ENCODE data around the gene C1QTNF4.

C1QTNF4 gene

DNA sequence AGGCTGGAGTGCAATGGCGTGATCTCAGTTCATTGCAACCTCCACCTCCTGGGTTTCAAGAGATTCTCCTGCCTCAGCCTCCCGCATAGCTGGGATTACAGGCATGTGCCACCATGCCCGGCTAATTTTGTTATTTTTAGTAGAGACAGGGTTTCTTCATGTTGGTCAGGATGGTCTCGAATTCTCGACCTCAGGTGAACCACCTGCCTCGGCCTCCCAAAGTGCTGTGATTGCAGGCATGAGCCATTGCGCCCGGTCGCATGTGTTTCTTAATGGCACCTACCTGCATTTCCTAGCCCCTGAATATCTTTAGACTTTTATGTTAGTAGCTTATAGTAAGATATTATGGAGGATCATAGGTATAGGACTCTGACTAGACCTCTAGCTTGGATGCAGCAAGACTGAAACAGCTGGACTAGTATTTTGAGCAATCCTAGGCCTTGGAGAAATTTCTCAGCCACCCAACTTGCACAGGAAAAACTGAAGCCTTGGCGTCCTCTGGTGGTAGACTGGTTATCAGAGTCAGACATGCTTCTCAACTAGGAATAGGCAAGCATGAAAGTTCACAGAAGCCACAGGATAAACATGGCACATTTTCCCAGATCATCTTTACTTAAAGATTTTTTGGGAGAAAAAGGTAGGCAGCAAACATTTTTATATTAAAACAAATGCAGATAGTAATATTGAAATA, 22.7 kb upstream of the C1QTNF4 start:
- Histone ChIP-seq H3K4me1 (ENCODE audit: control insufficient read depth, insufficient read depth, low read length, unreplicated experiment) (peaks cover 5% of the 10 kb centered on the region), H3K27me3 (ENCODE audit: insufficient read depth, low read length) (no peaks in the 10 kb centered on the region), H3K4me3 (ENCODE audit: low read depth, low read length) (no peak overlapping the region), H3K36me3 (ENCODE audit: insufficient read depth, low read length) (peaks cover 14% of the 10 kb centered on the region; the same call in 1 of the 2 replicates), H2AFZ (ENCODE audit: low read length, unreplicated experiment) (no peak overlapping the region), H3K27ac (ENCODE audit: low read depth, low read length) (no peak overlapping the region), H3K79me2 (ENCODE audit: control insufficient read depth, insufficient read depth, low read length, unreplicated experiment) (no peaks in the 10 kb centered on the region)

DNA sequence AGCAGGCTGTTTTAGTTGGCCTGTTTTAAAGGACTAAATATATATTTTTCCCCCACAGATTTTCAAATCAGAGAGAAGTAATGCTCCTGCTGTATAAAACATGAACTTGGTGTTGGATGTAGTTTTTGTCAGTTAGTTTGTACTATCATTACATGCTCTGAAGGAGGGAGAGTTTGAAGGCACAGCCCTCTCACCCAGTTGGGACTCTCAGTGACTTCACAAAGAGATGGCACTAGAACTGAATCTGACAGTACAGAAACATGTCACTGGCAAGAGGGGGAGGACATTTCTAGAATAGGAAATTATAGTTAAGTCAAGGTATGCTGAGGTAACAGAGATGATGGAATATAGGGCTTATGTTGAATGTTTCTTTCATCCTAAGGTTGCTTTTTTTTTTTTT, 21.0 kb upstream of the C1QTNF4 start:
- Histone ChIP-seq H3K36me3 (ENCODE audit: insufficient read depth, low read length) (0 out of 2 replicates have a peak, but pooled peaks cover 6% of the 10 kb centered on the region), H2AFZ (ENCODE audit: low read length, unreplicated experiment) (no peak overlapping the region), H3K27me3 (ENCODE audit: insufficient read depth, low read length) (no peaks in the 10 kb centered on the region), H3K27ac (ENCODE audit: low read depth, low read length) (no peak overlapping the region), H3K79me2 (ENCODE audit: control insufficient read depth, insufficient read depth, low read length, unreplicated experiment) (no peaks in the 10 kb centered on the region), H3K4me3 (ENCODE audit: low read depth, low read length) (no peak overlapping the region), H3K4me1 (ENCODE audit: control insufficient read depth, insufficient read depth, low read length, unreplicated experiment) (peaks cover 5% of the 10 kb centered on the region)

DNA sequence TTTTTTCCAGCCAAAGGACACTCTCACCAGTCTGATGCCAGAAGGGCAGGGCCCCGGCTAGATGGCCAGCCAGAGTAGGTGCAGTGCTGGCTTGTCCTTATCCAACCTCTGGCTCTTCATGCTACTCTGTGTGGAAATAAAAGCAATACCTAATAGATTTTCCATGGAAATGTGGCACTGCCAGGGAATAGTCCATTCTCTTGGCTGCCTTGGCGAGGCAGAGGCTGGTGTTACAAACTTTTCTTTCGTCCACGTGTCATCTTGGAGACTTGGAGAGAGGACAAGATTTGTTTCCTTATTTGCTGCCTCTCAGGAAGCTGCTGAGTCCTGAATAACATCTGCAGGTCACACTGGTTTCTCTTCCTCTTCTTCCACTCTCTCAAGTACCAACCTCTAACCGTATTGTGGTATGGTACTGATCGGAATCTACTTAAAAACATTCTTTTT, 17.2 kb upstream of the C1QTNF4 start:
- Histone ChIP-seq H3K4me1 (ENCODE audit: control insufficient read depth, insufficient read depth, low read length, unreplicated experiment) (peaks cover 20% of the 10 kb centered on the region), H3K79me2 (ENCODE audit: control insufficient read depth, insufficient read depth, low read length, unreplicated experiment) (no peaks in the 10 kb centered on the region), H3K27ac (ENCODE audit: low read depth, low read length) (no peak overlapping the region), H3K4me3 (ENCODE audit: low read depth, low read length) (no peak overlapping the region), H3K36me3 (ENCODE audit: insufficient read depth, low read length) (no peaks in the 10 kb centered on the region), H2AFZ (ENCODE audit: low read length, unreplicated experiment) (no peak overlapping the region), H3K27me3 (ENCODE audit: insufficient read depth, low read length) (no peaks in the 10 kb centered on the region)

DNA sequence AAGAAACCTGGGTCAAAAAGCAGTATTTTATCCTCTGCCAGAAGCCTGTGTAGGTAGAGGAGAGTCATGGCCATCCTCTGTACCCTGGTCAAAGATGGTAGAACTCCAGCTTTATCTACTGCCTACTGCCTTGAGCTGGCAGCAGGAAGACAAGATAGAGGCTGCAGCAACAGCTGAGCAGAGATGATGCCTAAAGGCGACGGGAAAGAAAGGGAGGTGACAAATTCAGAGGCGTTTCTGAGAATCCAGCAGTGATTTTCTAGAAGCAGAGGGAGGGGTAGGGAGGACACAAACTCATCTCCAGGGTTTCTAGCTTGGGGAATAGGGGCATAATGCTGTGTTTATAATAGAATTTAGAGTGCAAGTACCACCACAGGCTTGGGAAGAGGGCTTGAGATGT, 15.5 kb upstream of the C1QTNF4 start:
- Histone ChIP-seq H3K27ac (ENCODE audit: low read depth, low read length) (no peak overlapping the region), H3K4me1 (ENCODE audit: control insufficient read depth, insufficient read depth, low read length, unreplicated experiment) (peaks cover 23% of the 10 kb centered on the region), H3K36me3 (ENCODE audit: insufficient read depth, low read length) (no peaks in the 10 kb centered on the region), H3K27me3 (ENCODE audit: insufficient read depth, low read length) (no peaks in the 10 kb centered on the region), H3K79me2 (ENCODE audit: control insufficient read depth, insufficient read depth, low read length, unreplicated experiment) (no peaks in the 10 kb centered on the region), H3K4me3 (ENCODE audit: low read depth, low read length) (no peak overlapping the region), H2AFZ (ENCODE audit: low read length, unreplicated experiment) (no peak overlapping the region)

DNA sequence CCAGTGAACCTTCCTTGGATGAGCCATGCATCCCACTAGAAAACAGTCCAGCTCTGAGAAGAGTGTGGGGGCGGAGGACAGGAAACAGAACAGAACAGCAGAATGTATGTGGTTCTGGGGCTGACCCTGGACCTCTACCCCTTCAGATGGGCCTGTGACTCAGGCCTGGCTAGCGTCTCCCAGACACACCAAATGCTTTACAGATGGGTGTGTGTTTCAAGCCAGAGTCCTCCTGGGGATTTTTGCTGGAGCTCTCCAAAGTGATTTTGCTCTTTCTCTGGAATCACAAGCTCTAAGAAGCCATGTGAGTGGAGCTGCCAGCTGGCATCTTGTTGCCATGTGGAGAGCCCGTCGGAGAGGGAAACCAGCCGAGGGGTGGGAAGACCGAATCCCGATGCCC, 13.2 kb upstream of the C1QTNF4 start:
- peaks cover 23% of the 10 kb centered on the region for H3K4me1 ChIP-seq (ENCODE audit: control insufficient read depth, insufficient read depth, low read length, unreplicated experiment)
- no peaks in the 10 kb centered on the region for H3K27me3 ChIP-seq (ENCODE audit: insufficient read depth, low read length)
- peak overlapping the region; percentile 35 for H3K4me3 ChIP-seq (ENCODE audit: low read depth, low read length)
- H2AFZ ChIP-seq (ENCODE audit: low read length, unreplicated experiment) = no peak overlapping the region
- no peaks in the 10 kb centered on the region for H3K36me3 ChIP-seq (ENCODE audit: insufficient read depth, low read length)
- no peaks in the 10 kb centered on the region for H3K79me2 ChIP-seq (ENCODE audit: control insufficient read depth, insufficient read depth, low read length, unreplicated experiment)
- H3K27ac ChIP-seq (ENCODE audit: low read depth, low read length) = peak overlapping the region; percentile 48

DNA sequence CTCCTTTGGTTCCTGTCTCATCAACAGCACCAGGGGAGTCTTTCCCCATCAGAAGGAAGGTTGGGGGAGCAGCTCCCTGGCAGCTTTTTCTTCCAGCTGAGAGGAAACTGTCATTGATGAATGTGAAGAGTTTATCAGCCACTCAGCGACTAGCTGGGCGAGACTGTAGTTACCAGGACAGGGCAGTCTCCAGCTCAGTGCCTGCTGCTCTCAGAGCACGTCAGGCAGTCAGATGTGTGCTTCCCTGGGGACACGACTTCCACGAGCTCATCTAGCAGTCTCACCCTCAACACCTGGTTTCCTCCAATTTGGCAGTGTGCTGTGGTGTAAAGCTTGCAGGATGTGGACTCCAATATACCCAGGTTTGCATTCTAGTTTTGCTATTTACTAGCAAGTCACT, 12.5 kb upstream of the C1QTNF4 start:
- Histone ChIP-seq H3K36me3 (ENCODE audit: insufficient read depth, low read length) (no peaks in the 10 kb centered on the region), H3K27me3 (ENCODE audit: insufficient read depth, low read length) (no peaks in the 10 kb centered on the region), H3K27ac (ENCODE audit: low read depth, low read length) (peak overlapping the region; percentile 48), H3K4me1 (ENCODE audit: control insufficient read depth, insufficient read depth, low read length, unreplicated experiment) (peaks cover 23% of the 10 kb centered on the region), H2AFZ (ENCODE audit: low read length, unreplicated experiment) (no peak overlapping the region), H3K4me3 (ENCODE audit: low read depth, low read length) (peak overlapping the region; percentile 21; the same call in 1 of the 2 replicates), H3K79me2 (ENCODE audit: control insufficient read depth, insufficient read depth, low read length, unreplicated experiment) (no peaks in the 10 kb centered on the region)

DNA sequence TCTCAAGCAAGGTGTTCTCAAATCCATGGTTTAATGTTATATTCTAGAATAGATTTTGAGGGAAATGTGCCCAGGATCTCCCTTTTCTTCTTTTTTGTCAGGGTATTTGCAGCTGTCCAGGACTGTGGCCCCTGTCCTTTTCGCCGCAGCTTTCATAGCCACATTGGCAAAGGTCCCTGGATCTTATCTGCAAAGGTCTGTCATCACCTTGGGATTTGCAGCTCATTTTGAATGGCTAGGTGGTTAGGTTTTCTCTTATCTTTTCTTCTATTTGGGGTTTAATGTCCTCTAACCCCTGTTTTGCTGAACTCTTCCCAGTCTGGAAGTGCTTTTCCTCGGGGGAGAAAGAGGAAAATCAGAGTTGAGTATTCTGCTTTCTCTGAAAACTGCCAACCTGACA, 11.7 kb upstream of the C1QTNF4 start:
- H2AFZ ChIP-seq (ENCODE audit: low read length, unreplicated experiment) = no peak overlapping the region
- H3K4me3 ChIP-seq (ENCODE audit: low read depth, low read length) = no peak overlapping the region
- no peaks in the 10 kb centered on the region for H3K27me3 ChIP-seq (ENCODE audit: insufficient read depth, low read length)
- H3K4me1 ChIP-seq (ENCODE audit: control insufficient read depth, insufficient read depth, low read length, unreplicated experiment) = peaks cover 23% of the 10 kb centered on the region
- no peaks in the 10 kb centered on the region for H3K79me2 ChIP-seq (ENCODE audit: control insufficient read depth, insufficient read depth, low read length, unreplicated experiment)
- no peak overlapping the region for H3K27ac ChIP-seq (ENCODE audit: low read depth, low read length)
- no peaks in the 10 kb centered on the region for H3K36me3 ChIP-seq (ENCODE audit: insufficient read depth, low read length)

DNA sequence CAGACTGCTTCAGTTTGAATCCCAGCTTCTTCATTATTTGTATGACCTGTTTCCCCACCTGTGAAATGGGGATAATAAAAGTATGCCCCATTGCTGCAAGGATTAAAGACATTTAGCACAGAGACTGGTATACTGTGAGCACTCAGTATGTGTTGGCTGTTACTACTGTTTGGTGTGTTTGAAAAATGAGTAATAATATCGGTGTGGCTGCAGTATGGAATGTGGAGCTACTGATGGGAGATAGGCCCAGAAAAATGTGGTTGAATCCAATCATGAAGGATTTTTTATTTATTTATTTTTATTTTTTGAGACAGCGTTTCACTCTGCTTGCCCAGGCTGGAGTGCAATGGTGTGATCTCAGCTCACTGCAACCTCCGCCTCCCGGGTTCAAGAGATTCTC, 9.1 kb upstream of the C1QTNF4 start:
- Histone ChIP-seq H3K36me3 (ENCODE audit: insufficient read depth, low read length) (no peaks in the 10 kb centered on the region), H3K27me3 (ENCODE audit: insufficient read depth, low read length) (no peaks in the 10 kb centered on the region), H3K4me3 (ENCODE audit: low read depth, low read length) (no peak overlapping the region), H3K79me2 (ENCODE audit: control insufficient read depth, insufficient read depth, low read length, unreplicated experiment) (no peaks in the 10 kb centered on the region), H3K27ac (ENCODE audit: low read depth, low read length) (no peak overlapping the region), H3K4me1 (ENCODE audit: control insufficient read depth, insufficient read depth, low read length, unreplicated experiment) (peaks cover 21% of the 10 kb centered on the region), H2AFZ (ENCODE audit: low read length, unreplicated experiment) (no peak overlapping the region)

DNA sequence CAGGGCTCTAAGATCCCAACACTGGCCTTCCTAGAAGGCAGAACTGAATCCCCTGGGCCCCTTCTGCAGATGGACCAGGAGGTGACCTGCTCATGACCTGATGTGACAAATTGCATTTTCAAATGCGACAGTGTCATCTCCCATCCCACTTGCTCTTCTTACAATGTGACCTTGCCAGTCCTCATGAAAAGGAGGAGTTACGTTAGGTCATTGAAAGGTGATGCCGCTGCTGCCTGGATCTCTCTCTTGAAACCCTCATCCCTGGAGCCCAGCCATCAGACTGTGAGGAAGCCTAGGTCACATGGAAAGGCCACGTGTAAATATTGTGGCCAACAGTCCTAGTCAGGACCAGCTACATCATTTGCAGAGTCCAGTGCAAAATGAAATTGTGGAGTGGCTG, 5.7 kb upstream of the C1QTNF4 start:
- H3K36me3 ChIP-seq (ENCODE audit: insufficient read depth, low read length) = no peaks in the 10 kb centered on the region
- no peaks in the 10 kb centered on the region for H3K4me1 ChIP-seq (ENCODE audit: control insufficient read depth, insufficient read depth, low read length, unreplicated experiment)
- no peak overlapping the region for H3K4me3 ChIP-seq (ENCODE audit: low read depth, low read length)
- H3K27ac ChIP-seq (ENCODE audit: low read depth, low read length) = no peak overlapping the region
- H2AFZ ChIP-seq (ENCODE audit: low read length, unreplicated experiment) = no peak overlapping the region
- peaks cover 11% of the 10 kb centered on the region for H3K27me3 ChIP-seq (ENCODE audit: insufficient read depth, low read length)
- H3K79me2 ChIP-seq (ENCODE audit: control insufficient read depth, insufficient read depth, low read length, unreplicated experiment) = no peaks in the 10 kb centered on the region

DNA sequence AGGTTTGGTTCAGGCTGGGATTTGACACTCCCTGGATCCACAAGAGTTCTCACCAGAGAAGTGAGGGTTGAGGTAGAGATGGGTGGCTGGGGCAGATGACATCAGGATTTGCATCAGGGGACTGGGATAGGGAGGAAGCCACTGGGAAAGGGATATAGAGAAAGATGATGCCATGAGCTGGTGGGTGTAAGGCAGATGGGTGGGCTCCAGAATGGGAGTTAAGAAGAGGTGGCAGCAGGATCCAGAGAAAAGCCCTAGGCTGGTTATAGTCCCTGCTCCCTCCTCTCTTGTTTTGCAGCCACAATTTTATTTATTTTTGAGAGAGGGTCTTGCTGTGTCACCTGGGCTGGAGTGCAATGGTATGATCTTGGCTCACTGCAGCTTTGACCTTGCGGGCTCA, 1.8 kb upstream of the C1QTNF4 start:
- H3K79me2 ChIP-seq (ENCODE audit: control insufficient read depth, insufficient read depth, low read length, unreplicated experiment) = no peaks in the 10 kb centered on the region
- peaks cover 7% of the 10 kb centered on the region for H3K4me1 ChIP-seq (ENCODE audit: control insufficient read depth, insufficient read depth, low read length, unreplicated experiment)
- H3K27me3 ChIP-seq (ENCODE audit: insufficient read depth, low read length) = peaks cover 42% of the 10 kb centered on the region
- no peak overlapping the region for H2AFZ ChIP-seq (ENCODE audit: low read length, unreplicated experiment)
- H3K27ac ChIP-seq (ENCODE audit: low read depth, low read length) = no peak overlapping the region
- no peak overlapping the region for H3K4me3 ChIP-seq (ENCODE audit: low read depth, low read length)
- H3K36me3 ChIP-seq (ENCODE audit: insufficient read depth, low read length) = no peaks in the 10 kb centered on the region

DNA sequence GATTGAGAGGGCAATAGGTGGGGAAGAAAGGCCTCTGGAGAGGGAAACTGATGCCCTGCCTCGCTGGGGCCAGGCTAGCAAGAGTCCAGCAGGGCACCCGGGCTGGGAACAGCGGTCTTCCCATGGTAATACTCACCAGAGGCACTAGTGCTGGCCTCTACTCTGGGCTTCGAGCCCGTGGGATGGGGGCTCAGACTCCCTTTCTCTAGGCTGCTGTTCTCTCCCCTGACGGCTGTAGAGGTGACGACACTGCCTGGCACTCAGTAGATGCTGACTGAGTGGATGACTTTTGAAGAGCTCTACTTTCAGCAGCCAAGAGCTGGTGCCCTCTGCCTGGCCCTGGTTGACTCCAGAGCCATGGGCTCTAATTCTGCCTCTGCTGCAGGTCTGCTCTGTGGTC, 818 bp upstream of the C1QTNF4 start:
- Histone ChIP-seq H2AFZ (ENCODE audit: low read length, unreplicated experiment) (no peak overlapping the region), H3K36me3 (ENCODE audit: insufficient read depth, low read length) (no peaks in the 10 kb centered on the region), H3K79me2 (ENCODE audit: control insufficient read depth, insufficient read depth, low read length, unreplicated experiment) (no peaks in the 10 kb centered on the region), H3K4me1 (ENCODE audit: control insufficient read depth, insufficient read depth, low read length, unreplicated experiment) (peaks cover 7% of the 10 kb centered on the region), H3K27me3 (ENCODE audit: insufficient read depth, low read length) (peaks cover 42% of the 10 kb centered on the region), H3K27ac (ENCODE audit: low read depth, low read length) (no peak overlapping the region), H3K4me3 (ENCODE audit: low read depth, low read length) (no peak overlapping the region)

Data from ACC112 (cell line).